ENCODE data around the gene MACF1.
"Not testable (repeated sequence)": the region's sequence is repeated elsewhere in the genome, so short reads cannot be mapped to it uniquely, and the experiment has no call there.

MACF1 gene

GRCh38 chr1:39510570-39511186, 306.2 kb downstream of the MACF1 start:
- ATAC-seq (ENCODE audit: low read depth); DNase-seq (ENCODE audit: low spot score in 2 of 2); H3K36me3 Mint-ChIP-seq; H3K27me3 Mint-ChIP-seq; H3K9me3 Mint-ChIP-seq; H3K27ac Mint-ChIP-seq: not testable (repeated sequence)
- H3K4me1 Mint-ChIP-seq, result peaks cover 12% of the 10 kb centered on the region
- H3K4me3 Mint-ChIP-seq, result peak overlapping the region; percentile 67

GRCh38 chr1:39511477-39511876, 307.0 kb downstream of the MACF1 start:
- peaks cover 12% of the 10 kb centered on the region for H3K4me1 Mint-ChIP-seq
- not testable (repeated sequence) for DNase-seq (ENCODE audit: low spot score in 2 of 2); H3K4me3 Mint-ChIP-seq; H3K27ac Mint-ChIP-seq; H3K9me3 Mint-ChIP-seq; H3K36me3 Mint-ChIP-seq; ATAC-seq (ENCODE audit: low read depth); H3K27me3 Mint-ChIP-seq

GRCh38 chr1:39512234-39512847, 307.8 kb downstream of the MACF1 start:
- not testable (repeated sequence) for H3K9me3 Mint-ChIP-seq; H3K27ac Mint-ChIP-seq; H3K4me3 Mint-ChIP-seq; H3K27me3 Mint-ChIP-seq; H3K36me3 Mint-ChIP-seq; DNase-seq (ENCODE audit: low spot score in 2 of 2)
- peaks cover 12% of the 10 kb centered on the region for H3K4me1 Mint-ChIP-seq
- peak; percentile 53 for ATAC-seq (ENCODE audit: low read depth)

- H3K9me3 Mint-ChIP-seq; DNase-seq (ENCODE audit: low spot score in 2 of 2); H3K4me3 Mint-ChIP-seq; H3K36me3 Mint-ChIP-seq; H3K27me3 Mint-ChIP-seq; H3K4me1 Mint-ChIP-seq; H3K27ac Mint-ChIP-seq: not testable (repeated sequence)
- ATAC-seq (ENCODE audit: low read depth), result peak; percentile 71
Observed at GRCh38 chr1:39514710-39515124, 310.2 kb downstream of the MACF1 start.

GRCh38 chr1:39515131-39516086, 310.9 kb downstream of the MACF1 start:
- ATAC-seq (ENCODE audit: low read depth), result peak; percentile 54
- H3K4me1 Mint-ChIP-seq; H3K36me3 Mint-ChIP-seq; H3K27me3 Mint-ChIP-seq; DNase-seq (ENCODE audit: low spot score in 2 of 2); H3K27ac Mint-ChIP-seq; H3K9me3 Mint-ChIP-seq: not testable (repeated sequence)
- peak overlapping the region; percentile 71 for H3K4me3 Mint-ChIP-seq

GRCh38 chr1:39516841-39517240, 312.3 kb downstream of the MACF1 start:
- ATAC-seq (ENCODE audit: low read depth); H3K4me1 Mint-ChIP-seq; H3K27ac Mint-ChIP-seq; H3K4me3 Mint-ChIP-seq; H3K9me3 Mint-ChIP-seq; H3K27me3 Mint-ChIP-seq; H3K36me3 Mint-ChIP-seq; DNase-seq (ENCODE audit: low spot score in 2 of 2): not testable (repeated sequence)

- not testable (repeated sequence) for H3K9me3 Mint-ChIP-seq; ATAC-seq (ENCODE audit: low read depth); DNase-seq (ENCODE audit: low spot score in 2 of 2)
Observed at GRCh38 chr1:39517936-39518335, 313.4 kb downstream of the MACF1 start.

GRCh38 chr1:39519376-39519775, 314.9 kb downstream of the MACF1 start:
- not testable (repeated sequence) for H3K27ac Mint-ChIP-seq; ATAC-seq (ENCODE audit: low read depth); H3K4me1 Mint-ChIP-seq; H3K9me3 Mint-ChIP-seq; H3K36me3 Mint-ChIP-seq; H3K4me3 Mint-ChIP-seq; H3K27me3 Mint-ChIP-seq; DNase-seq (ENCODE audit: low spot score in 2 of 2)

More at GRCh38 chr1:39517936-39518335, 313.4 kb downstream of the MACF1 start:
- not testable (repeated sequence) for H3K4me1 Mint-ChIP-seq, H3K4me3 Mint-ChIP-seq, H3K36me3 Mint-ChIP-seq, H3K27ac Mint-ChIP-seq, H3K27me3 Mint-ChIP-seq

- H3K4me3 Mint-ChIP-seq; H3K36me3 Mint-ChIP-seq; H3K9me3 Mint-ChIP-seq; ATAC-seq (ENCODE audit: low read depth); DNase-seq (ENCODE audit: low spot score in 2 of 2); H3K27me3 Mint-ChIP-seq; H3K27ac Mint-ChIP-seq: not testable (repeated sequence)
- H3K4me1 Mint-ChIP-seq, result peaks cover 20% of the 10 kb centered on the region
Observed at GRCh38 chr1:39522221-39522620, 317.7 kb downstream of the MACF1 start.

GRCh38 chr1:39522661-39523567, 318.4 kb downstream of the MACF1 start:
- Mint-ChIP-seq H3K27ac (no peak overlapping the region), H3K27me3 (no peaks in the 10 kb centered on the region), H3K9me3 (no peaks in the 10 kb centered on the region), H3K4me1 (peaks cover 20% of the 10 kb centered on the region), H3K4me3 (no peak overlapping the region), H3K36me3 (peaks cover 5% of the 10 kb centered on the region)
- no peak for ATAC-seq (ENCODE audit: low read depth)
- DNase-seq (ENCODE audit: low spot score in 2 of 2), result no peak

GRCh38 chr1:39524171-39524570, 319.7 kb downstream of the MACF1 start:
- peak overlapping the region; percentile 72 for H3K27ac Mint-ChIP-seq
- peak overlapping the region; percentile 47 for H3K4me3 Mint-ChIP-seq
- ATAC-seq (ENCODE audit: low read depth) (no peak), DNase-seq (ENCODE audit: low spot score in 2 of 2) (no peak)
- H3K36me3 Mint-ChIP-seq, result peaks cover 7% of the 10 kb centered on the region
- no peaks in the 10 kb centered on the region for H3K9me3 Mint-ChIP-seq
- H3K4me1 Mint-ChIP-seq, result peaks cover 20% of the 10 kb centered on the region
- H3K27me3 Mint-ChIP-seq, result no peaks in the 10 kb centered on the region

GRCh38 chr1:39524591-39525365, 320.3 kb downstream of the MACF1 start:
- H3K36me3 Mint-ChIP-seq, result peaks cover 7% of the 10 kb centered on the region
- DNase-seq (ENCODE audit: low spot score in 2 of 2) (no peak), ATAC-seq (ENCODE audit: low read depth) (no peak)
- H3K4me3 Mint-ChIP-seq, result peak overlapping the region; percentile 14
- H3K27ac Mint-ChIP-seq, result peak overlapping the region; percentile 72
- H3K27me3 Mint-ChIP-seq, result no peaks in the 10 kb centered on the region
- H3K4me1 Mint-ChIP-seq, result peaks cover 20% of the 10 kb centered on the region
- no peaks in the 10 kb centered on the region for H3K9me3 Mint-ChIP-seq

Measured in memory B cell (primary cell).